Glutamatergic neuron (in vitro differentiated cells): Measurements from ENCODE around the gene BMPR1A. TPM values are rescaled to one million over a fixed set of nuclear protein-coding genes. Genes with fewer than 3 reads are reported as not detected.
"Not testable (repeated sequence)": the region's sequence is repeated elsewhere in the genome, so short reads cannot be mapped to it uniquely, and the experiment has no call there.

ENCODE experiments used
- DNase-seq: peaks from one replicate; pipeline ENCODE4 v3.0.0; 2022
- H3K27ac Mint-ChIP-seq: one replicate; pipeline ENCODE4 v1.8.0; 2020; ENCODE audit warnings: mild to moderate bottlenecking, mixed read lengths, inconsistent platforms; ENCODE audit not compliant: unreplicated experiment
- H3K27me3 Mint-ChIP-seq: one replicate; pipeline ENCODE4 v1.8.0; 2020; ENCODE audit warnings: mild to moderate bottlenecking, moderate library complexity, mixed read lengths, inconsistent platforms; ENCODE audit not compliant: unreplicated experiment
- H3K36me3 Mint-ChIP-seq: one replicate; pipeline ENCODE4 v1.8.0; 2020; ENCODE audit warnings: mild to moderate bottlenecking, mixed read lengths, inconsistent platforms; ENCODE audit not compliant: unreplicated experiment
- H3K4me1 Mint-ChIP-seq: one replicate; pipeline ENCODE4 v1.8.0; 2020; ENCODE audit warnings: mild to moderate bottlenecking, low read depth, mixed read lengths, inconsistent platforms; ENCODE audit not compliant: unreplicated experiment
- H3K4me3 Mint-ChIP-seq: one replicate; pipeline ENCODE4 v1.8.0; 2020; ENCODE audit warnings: mild to moderate bottlenecking, mixed read lengths, inconsistent platforms; ENCODE audit not compliant: unreplicated experiment
- H3K9me3 Mint-ChIP-seq: one replicate; pipeline ENCODE4 v1.8.0; 2020; ENCODE audit warnings: mild to moderate bottlenecking, moderate library complexity, mixed read lengths, inconsistent platforms; ENCODE audit not compliant: unreplicated experiment
- CTCF ChIP-seq: fragments of 200-600 bp; sonication (generic); IDR thresholded peaks from one replicate; pipeline ENCODE4 v1.5.0; 2021; ENCODE audit not compliant: partially characterized antibody, unreplicated experiment
- total RNA-seq: library from RNA; stranded (reverse); fragmentation: NEBNext Ultra II Directional; extraction: Animal tissue kit (Norgen Biotek cat#: 25700); gene quantifications from one replicate; pipeline ENCODE4 v1.2.1, GENCODE V29; 2021; ENCODE audit not compliant: unreplicated experiment

The BMPR1A gene
- total RNA-seq, 1 donor from 2014 or later: 27.7 TPM

- H3K4me3 Mint-ChIP-seq: no peak overlapping the region
- TF ChIP-seq CTCF: no peak
- H3K27ac Mint-ChIP-seq: no peak overlapping the region
- DNase-seq: no peak
- H3K9me3 Mint-ChIP-seq: peaks cover 3% of the 10 kb centered on the region
- no peaks in the 10 kb centered on the region for H3K36me3 Mint-ChIP-seq
- peaks cover 8% of the 10 kb centered on the region for H3K27me3 Mint-ChIP-seq
- peaks cover 12% of the 10 kb centered on the region for H3K4me1 Mint-ChIP-seq
These were observed 190.1 kb downstream of the BMPR1A start for GRCh38 chr10:86946213-86947155.

- DNase-seq: not testable (repeated sequence)
These were observed 191.4 kb downstream of the BMPR1A start for GRCh38 chr10:86947806-86948205.

GRCh38 chr10:86950349-86950748, 193.9 kb downstream of the BMPR1A start:
- no peak overlapping the region for H3K4me3 Mint-ChIP-seq
- no peak for TF ChIP-seq CTCF
- no peak overlapping the region for H3K27ac Mint-ChIP-seq
- DNase-seq: no peak
- H3K36me3 Mint-ChIP-seq: peaks cover 12% of the 10 kb centered on the region
- H3K4me1 Mint-ChIP-seq: peaks cover 17% of the 10 kb centered on the region
- H3K27me3 Mint-ChIP-seq: peaks cover 19% of the 10 kb centered on the region
- peaks cover 5% of the 10 kb centered on the region for H3K9me3 Mint-ChIP-seq

More at GRCh38 chr10:86947806-86948205, 191.4 kb downstream of the BMPR1A start:
- Mint-ChIP-seq H3K4me1 (peaks cover 12% of the 10 kb centered on the region), H3K27me3 (peaks cover 14% of the 10 kb centered on the region), H3K36me3 (peaks cover 12% of the 10 kb centered on the region)
- H3K4me3 Mint-ChIP-seq, H3K27ac Mint-ChIP-seq, H3K9me3 Mint-ChIP-seq: not testable (repeated sequence)

DNA sequence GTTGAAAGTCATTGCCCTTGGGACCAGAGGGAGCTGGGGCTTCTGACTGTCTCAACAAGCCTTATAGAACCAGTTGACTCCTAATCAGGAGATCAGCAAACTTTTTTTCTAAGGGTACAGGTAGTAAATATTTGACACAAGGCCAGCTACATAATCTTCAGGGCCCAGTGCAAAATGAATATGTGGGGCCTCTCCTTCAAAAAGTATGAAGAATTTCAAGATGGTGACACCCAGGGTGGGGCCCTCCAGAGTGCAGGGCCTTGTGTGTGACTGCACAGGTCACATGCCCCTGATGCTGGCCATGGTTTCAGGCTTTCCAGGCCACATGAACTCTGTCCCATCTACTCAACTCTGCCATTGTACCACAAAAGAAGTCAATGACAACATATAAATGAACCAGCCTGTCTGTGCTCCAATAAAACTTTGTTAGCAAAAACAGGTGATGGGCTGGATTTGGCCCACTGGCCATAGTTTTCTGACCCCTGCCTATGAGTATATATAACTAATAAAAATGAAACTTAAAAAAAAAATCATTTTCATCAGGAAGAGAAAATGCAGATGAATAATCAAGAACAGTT, 194.9 kb downstream of the BMPR1A start:
- TF ChIP-seq CTCF: no peak
- H3K27me3 Mint-ChIP-seq: peaks cover 16% of the 10 kb centered on the region
- H3K36me3 Mint-ChIP-seq: peaks cover 12% of the 10 kb centered on the region
- DNase-seq: no peak
- H3K9me3 Mint-ChIP-seq: peaks cover 5% of the 10 kb centered on the region
- H3K27ac Mint-ChIP-seq: no peak overlapping the region
- H3K4me3 Mint-ChIP-seq: no peak overlapping the region
- H3K4me1 Mint-ChIP-seq: peaks cover 16% of the 10 kb centered on the region

DNA sequence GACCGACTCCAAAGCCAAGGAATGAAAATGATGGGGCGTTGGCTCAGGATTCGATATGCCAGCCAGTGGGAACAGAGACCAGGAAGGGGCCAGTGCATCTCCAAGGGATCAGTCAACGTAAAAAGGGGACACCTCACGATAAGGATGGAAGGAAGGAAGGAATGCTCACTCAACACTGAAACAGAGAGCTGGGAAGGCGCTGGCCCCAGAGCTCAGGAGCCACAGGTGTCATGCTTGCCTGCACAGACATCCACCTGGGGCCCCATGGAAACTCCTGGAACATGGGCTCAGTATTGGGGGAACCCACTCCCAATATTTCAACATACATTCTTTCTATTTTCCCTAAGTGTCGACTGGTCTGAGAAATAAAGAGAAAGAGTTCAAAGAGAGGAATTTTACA, 195.7 kb downstream of the BMPR1A start:
- Mint-ChIP-seq H3K4me1 (peaks cover 14% of the 10 kb centered on the region), H3K9me3 (peaks cover 10% of the 10 kb centered on the region), H3K36me3 (peaks cover 12% of the 10 kb centered on the region), H3K27ac (no peak overlapping the region), H3K27me3 (peaks cover 15% of the 10 kb centered on the region), H3K4me3 (no peak overlapping the region)
- TF ChIP-seq CTCF: no peak
- no peak for DNase-seq

GRCh38 chr10:86952697-86953096, 196.3 kb downstream of the BMPR1A start:
- H3K4me3 Mint-ChIP-seq, DNase-seq, H3K9me3 Mint-ChIP-seq, H3K27ac Mint-ChIP-seq: not testable (repeated sequence)
- H3K36me3 Mint-ChIP-seq: peaks cover 12% of the 10 kb centered on the region
- peaks cover 17% of the 10 kb centered on the region for H3K4me1 Mint-ChIP-seq
- peaks cover 15% of the 10 kb centered on the region for H3K27me3 Mint-ChIP-seq
